Activated CD8-positive, alpha-beta memory T cell treated with anti-CD3 and anti-CD28 coated beads, Interleukin-2, amount 50 U/mL, for 1 hour (primary cell): ENCODE measurements around the gene CDH22.

Experiments
- DNase-seq: peaks from one replicate; pipeline ENCODE4 v3.0.0-alpha.2; 2020; ENCODE audit errors: extremely low read depth

The CDH22 gene

GRCh38 chr20:46324379-46324778, 16.1 kb upstream of the CDH22 start:
- no peak for DNase-seq

GRCh38 chr20:46323557-46323956, 15.3 kb upstream of the CDH22 start:
- no peak for DNase-seq

- no peak for DNase-seq
Observed at GRCh38 chr20:46322641-46323040, 14.3 kb upstream of the CDH22 start.

- no peak for DNase-seq
Observed at GRCh38 chr20:46317685-46318177, 9.4 kb upstream of the CDH22 start.

GRCh38 chr20:46316984-46317684, 8.8 kb upstream of the CDH22 start:
- no peak for DNase-seq

- DNase-seq: no peak
Observed at GRCh38 chr20:46315311-46315710, 7.0 kb upstream of the CDH22 start.

GRCh38 chr20:46312945-46313861, 4.9 kb upstream of the CDH22 start:
- DNase-seq: no peak

GRCh38 chr20:46312075-46312944, 4.0 kb upstream of the CDH22 start:
- DNase-seq: no peak

- no peak for DNase-seq
Observed at GRCh38 chr20:46311719-46312074, 3.4 kb upstream of the CDH22 start.

- DNase-seq: no peak
Observed at GRCh38 chr20:46311039-46311650, 2.8 kb upstream of the CDH22 start.

- DNase-seq: no peak
Observed at GRCh38 chr20:46309945-46310344, 1.6 kb upstream of the CDH22 start.

GRCh38 chr20:46307999-46308257, 370 bp downstream of the CDH22 start:
- DNase-seq: no peak

- peak; percentile 64 for DNase-seq
Observed at GRCh38 chr20:46307139-46307998, 929 bp downstream of the CDH22 start.

- no peak for DNase-seq
Observed at GRCh38 chr20:46306743-46307138, 1.6 kb downstream of the CDH22 start.

GRCh38 chr20:46305973-46306360, 2.3 kb downstream of the CDH22 start:
- no peak for DNase-seq

- DNase-seq: no peak
Observed at GRCh38 chr20:46305331-46305972, 2.8 kb downstream of the CDH22 start.

GRCh38 chr20:46304852-46305251, 3.4 kb downstream of the CDH22 start:
- no peak for DNase-seq

- DNase-seq: no peak
Observed at GRCh38 chr20:46304361-46304760, 3.9 kb downstream of the CDH22 start.

- no peak for DNase-seq
Observed at GRCh38 chr20:46303176-46303956, 4.9 kb downstream of the CDH22 start.

- no peak for DNase-seq
Observed at GRCh38 chr20:46302106-46302505, 6.2 kb downstream of the CDH22 start.
